HL-60/S4 (cell line): ENCODE results near the gene HIBCH.
"Not testable (repeated sequence)": the region's sequence is repeated elsewhere in the genome, so short reads cannot be mapped to it uniquely, and the experiment has no call there.

ENCODE experiments used
- in situ Hi-C: fragments of 300-500 bp; cut with MboI; formaldehyde crosslinking; loops from 2 replicates; pipeline ENCODE4 v1.14.3; 2022; ENCODE audit warnings: low sequenced_read_pairs

HIBCH gene

DNA sequence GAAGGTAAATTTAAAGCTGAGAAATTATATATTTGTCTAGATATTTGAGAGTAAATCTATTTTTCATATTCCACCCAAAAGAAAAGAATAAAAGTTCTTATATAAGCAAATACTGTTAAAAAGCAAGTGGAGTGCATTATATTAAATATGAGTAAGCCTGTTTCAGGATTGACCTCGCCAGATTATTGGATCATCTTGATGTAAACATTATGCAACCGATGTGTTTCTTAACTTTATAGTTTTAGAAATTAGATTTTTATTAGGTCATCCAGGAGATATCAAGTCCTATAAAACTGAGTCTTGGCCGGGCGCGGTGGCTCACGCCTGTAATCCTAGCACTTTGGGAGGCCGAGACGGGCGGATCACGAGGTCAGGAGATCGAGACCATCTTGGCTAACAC lies 156.8 kb downstream of the HIBCH start:
- in situ Hi-C loops, result no loop called here

DNA sequence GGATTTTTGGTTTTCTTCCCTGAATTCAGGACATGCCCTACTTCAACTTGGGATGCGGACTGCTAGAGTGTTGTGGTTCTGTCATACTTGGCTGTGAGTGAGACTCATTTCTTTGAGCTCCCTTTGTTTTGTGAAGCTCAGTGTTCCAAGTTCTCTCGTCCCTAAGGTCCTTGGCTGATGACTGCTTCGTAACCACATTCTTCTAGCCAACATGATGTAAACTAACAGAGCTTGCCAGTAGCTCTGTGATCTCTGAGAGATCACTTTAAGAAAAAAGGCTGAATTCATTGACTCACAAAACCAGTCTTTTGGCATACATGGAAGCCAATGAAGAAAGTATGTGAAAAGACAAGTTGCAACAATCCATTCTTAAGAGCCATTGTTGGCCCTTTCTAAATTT lies 160.2 kb downstream of the HIBCH start:
- in situ Hi-C loops, result no loop called here

GRCh38 chr2:190158798-190159434 lies 160.7 kb downstream of the HIBCH start:
- in situ Hi-C loops, result no loop called here

- in situ Hi-C loops, result not testable (repeated sequence)
These were observed 161.8 kb downstream of the HIBCH start for GRCh38 chr2:190157613-190158528.

GRCh38 chr2:190156530-190157212 lies 163.0 kb downstream of the HIBCH start:
- in situ Hi-C loops, result no loop called here
